Ishikawa (cell line): ENCODE measurements around the gene MYO18A.

Experiments
- CEBPB ChIP-seq: IDR thresholded peaks from 2 replicates; pipeline ENCODE4 v1.6.1; 2012
- CREB1 ChIP-seq: IDR thresholded peaks from 2 replicates; pipeline ENCODE4 v1.6.1; 2012; ENCODE audit warnings: low read depth
- EGR1 ChIP-seq: IDR thresholded peaks from 2 replicates; pipeline ENCODE4 v1.6.1; 2012
- EP300 ChIP-seq: IDR thresholded peaks from 2 replicates; pipeline ENCODE4 v1.6.1; 2012; ENCODE audit warnings: borderline replicate concordance
- FOXM1 ChIP-seq: IDR thresholded peaks from 2 replicates; pipeline ENCODE4 v1.6.1; 2012; ENCODE audit warnings: low read depth, borderline replicate concordance
- MAX ChIP-seq: IDR thresholded peaks from 2 replicates; pipeline ENCODE4 v1.6.1; 2012
- NFIC ChIP-seq: IDR thresholded peaks from 2 replicates; pipeline ENCODE4 v1.6.1; 2012
- RAD21 ChIP-seq: IDR thresholded peaks from 2 replicates; pipeline ENCODE4 v1.6.1; 2012; ENCODE audit warnings: low read depth
- REST ChIP-seq: IDR thresholded peaks from 2 replicates; pipeline ENCODE4 v1.6.1; 2012; ENCODE audit warnings: low read depth, mild to moderate bottlenecking
- TAF1 ChIP-seq: IDR thresholded peaks from 2 replicates; pipeline ENCODE4 v1.6.1; 2012; ENCODE audit warnings: low read depth, mild to moderate bottlenecking
- TCF12 ChIP-seq: IDR thresholded peaks from 2 replicates; pipeline ENCODE4 v1.6.1; 2012; ENCODE audit warnings: low read depth
- TEAD4 ChIP-seq: IDR thresholded peaks from 2 replicates; pipeline ENCODE4 v1.6.1; 2012
- USF1 ChIP-seq: IDR thresholded peaks from 2 replicates; pipeline ENCODE4 v1.6.1; 2012
- YY1 ChIP-seq: IDR thresholded peaks from 2 replicates; pipeline ENCODE4 v1.6.1; 2012; ENCODE audit warnings: low read depth
- ZBTB7A ChIP-seq: IDR thresholded peaks from 2 replicates; pipeline ENCODE4 v1.6.1; 2012; ENCODE audit warnings: low read depth

MYO18A gene

GRCh38 chr17:29154516-29155226 lies 25.5 kb downstream of the MYO18A start:
- TF ChIP-seq USF1 = no peak
- no peak for TF ChIP-seq REST
- no peak for TF ChIP-seq EGR1
- TF ChIP-seq RAD21 = no peak
- no peak for TF ChIP-seq TCF12
- TF ChIP-seq TEAD4 = no peak
- TF ChIP-seq YY1 = no peak
- no peak for TF ChIP-seq ZBTB7A
- TF ChIP-seq TAF1 = no peak
- TF ChIP-seq CREB1 = no peak
- TF ChIP-seq CEBPB = no peak
- TF ChIP-seq NFIC = no peak

- no peak for TF ChIP-seq EP300
- 0 out of 2 replicates have a peak, but pooled peaks have one; percentile 21 for TF ChIP-seq ZBTB7A
- peak; percentile 73 for TF ChIP-seq TEAD4
- no peak for TF ChIP-seq MAX
Measured at GRCh38 chr17:29151567-29151966, 28.6 kb downstream of the MYO18A start.

GRCh38 chr17:29150161-29150560 lies 30.0 kb downstream of the MYO18A start:
- TF ChIP-seq TAF1 = no peak
- TF ChIP-seq NFIC = peak; percentile 27; the same call in 1 of the 2 replicates
- no peak for TF ChIP-seq CREB1
- no peak for TF ChIP-seq YY1
- no peak for TF ChIP-seq ZBTB7A
- no peak for TF ChIP-seq USF1
- no peak for TF ChIP-seq MAX

- TF ChIP-seq RAD21 = no peak
- TF ChIP-seq MAX = no peak
- TF ChIP-seq YY1 = no peak
- TF ChIP-seq CREB1 = no peak
- no peak for TF ChIP-seq NFIC
- TF ChIP-seq USF1 = no peak
- no peak for TF ChIP-seq REST
Measured at GRCh38 chr17:29149431-29150064, 30.6 kb downstream of the MYO18A start.

- TF ChIP-seq EP300 (no peak), USF1 (peak; percentile 32), TCF12 (peak; percentile 50; the same call in 1 of the 2 replicates), REST (no peak), YY1 (peak; percentile 86), FOXM1 (no peak), NFIC (no peak; the same call in 1 of the 2 replicates), CEBPB (no peak), TAF1 (peak; percentile 60; the same call in 1 of the 2 replicates), CREB1 (no peak), EGR1 (no peak), TEAD4 (no peak), RAD21 (peak; percentile 93), MAX (peak; percentile 59; the same call in 1 of the 2 replicates), ZBTB7A (peak; percentile 88; the same call in 1 of the 2 replicates)
Measured at GRCh38 chr17:29148790-29149430, 31.3 kb downstream of the MYO18A start.
